K562 (cell line): ENCODE measurements around the gene SH2D4B. TPM values are rescaled to one million over a fixed set of nuclear protein-coding genes. Genes with fewer than 3 reads are reported as not detected.
A peak's percentile ranks its signal among the peaks of the same experiment; 100 is the strongest.

Source experiments
- ATAC-seq: fragments of 200-7000 bp; cut with Tn5 transposase; 3 replicates; pipeline ENCODE4 v1.9.1; 2020; ENCODE audit warnings: moderate library complexity
- BruUV-seq: library from RNA; stranded (reverse); fragments of 400-500 nt; replicated peaks from 2 replicates; lab custom pipeline; 2021; lab: Mats Ljungman, UMichigan
- CTCF ChIA-PET: fragments of 300-600 bp; formaldehyde crosslinking; extraction: SDS; loops from one replicate; lab custom pipeline; 2021; ENCODE audit warnings: low intra/inter-chr PET ratio; lab: Yijun Ruan, JAX
- POLR2A ChIA-PET: fragments of 300-600, 350-650 bp; sonication (Branson Sonifier 250); formaldehyde crosslinking; extraction: SDS; loops from one replicate; lab custom pipeline; 2021; ENCODE audit warnings: antibody characterized with exemption, inconsistent platforms; lab: Yijun Ruan, JAX
- DNase-seq, 4 experiments: peaks; one replicate each; pipeline versions ENCODE4 v3.0.0 to v3.0.0-alpha.2; 2011 to 2018; ENCODE audit warnings: low spot score in 3 of 4, mixed read lengths in 3 of 4; ENCODE audit errors: extremely low read depth in 1 of 4
- FAIRE-seq: peaks from 2 replicates; lab custom pipeline; 2011; peaks lifted over from hg19 to GRCh38; lab: Jason Lieb, UNC
- H2AFZ ChIP-seq: 2 replicates; pipeline ENCODE4 v1.6.0; 2011; ENCODE audit warnings: low read depth, low read length, control low read depth, inconsistent platforms
- H3K27ac ChIP-seq: fragments of 200-600 bp; 3 replicates; pipeline ENCODE4 v1.8.0; 2011; ENCODE audit warnings: low read depth, mild to moderate bottlenecking, control low read depth, inconsistent platforms, low read length, moderate library complexity, mixed read lengths; ENCODE audit errors: extremely low read depth
- H3K27me3 ChIP-seq, 2 experiments: fragments of 300-600 bp in 1 of 2; 2 replicates in 1 of 2; 3 replicates in 1 of 2; pipeline versions ENCODE4 v1.6.0 to v1.8.0; 2011; ENCODE audit warnings: inconsistent platforms in 2 of 2, low read length in 2 of 2, mild to moderate bottlenecking in 1 of 2, mixed read lengths in 1 of 2, moderate library complexity in 1 of 2; ENCODE audit not compliant: control insufficient read depth in 2 of 2, insufficient read depth in 2 of 2
- H3K36me3 ChIP-seq: fragments of 300-600 bp; 3 replicates; pipeline ENCODE4 v1.8.0; 2011; ENCODE audit warnings: mild to moderate bottlenecking, low read length, inconsistent platforms; ENCODE audit not compliant: control insufficient read depth, insufficient read depth
- H3K4me1 ChIP-seq, 2 experiments: fragments of 200-600 bp in 1 of 2; replicated peaks in 1 of 2; 2 replicates in 1 of 2; 3 replicates in 1 of 2; pipeline versions ENCODE4 v1.5.1 to v1.8.0; 2011; ENCODE audit warnings: inconsistent platforms in 2 of 2, low read length in 2 of 2, mild to moderate bottlenecking in 1 of 2, mixed read lengths in 1 of 2, moderate library complexity in 1 of 2; ENCODE audit not compliant: control insufficient read depth in 2 of 2, insufficient read depth in 2 of 2
- H3K4me2 ChIP-seq: 2 replicates; pipeline ENCODE4 v1.6.1; 2011; ENCODE audit warnings: low read length, control low read depth, inconsistent platforms, mixed read lengths; ENCODE audit not compliant: insufficient read depth
- H3K4me3 ChIP-seq: fragments of 200-600 bp; sonication (generic), shearing (Covaris generic); 2 replicates; pipeline ENCODE4 v1.5.1; 2016; ENCODE audit warnings: control low read depth, inconsistent platforms
- H3K79me2 ChIP-seq: fragments of 200-600 bp; 3 replicates; pipeline ENCODE4 v1.8.0; 2011; ENCODE audit warnings: low read length, inconsistent platforms; ENCODE audit not compliant: control insufficient read depth, insufficient read depth
- H3K9ac ChIP-seq, 2 experiments: 2 replicates each; pipeline versions ENCODE4 v1.6.0 to v1.6.1; 2011; ENCODE audit warnings: low read depth in 2 of 2, low read length in 2 of 2, control low read depth in 1 of 2, inconsistent platforms in 1 of 2, mild to moderate bottlenecking in 1 of 2, mixed read lengths in 1 of 2; ENCODE audit not compliant: insufficient read depth in 1 of 2
- H3K9me1 ChIP-seq: one replicate; pipeline ENCODE4 v1.6.0; 2011; ENCODE audit warnings: inconsistent platforms, mild to moderate bottlenecking, low read length, moderate library complexity; ENCODE audit not compliant: control insufficient read depth, insufficient read depth
- H3K9me3 ChIP-seq: replicated peaks from 2 replicates; pipeline ENCODE4 v1.5.1; 2011; ENCODE audit warnings: low read depth, low read length, inconsistent platforms; ENCODE audit not compliant: control insufficient read depth, insufficient read depth
- H4K20me1 ChIP-seq: replicated peaks from 2 replicates; pipeline ENCODE4 v1.6.1; 2011; ENCODE audit warnings: low read length, inconsistent platforms, mixed read lengths; ENCODE audit not compliant: control insufficient read depth, insufficient read depth
- CREM ChIP-seq: IDR thresholded peaks from 2 replicates; pipeline ENCODE4 v1.6.1; 2014; ENCODE audit warnings: antibody characterized with exemption, low read depth
- ESRRB ChIP-seq: fragments of 250-450 bp; sonication (Bioruptor Pico); IDR thresholded peaks from 2 replicates; pipeline ENCODE4 v1.5.0; 2020; ENCODE audit warnings: mild to moderate bottlenecking, moderate library complexity, borderline replicate concordance
- FOS ChIP-seq: IDR thresholded peaks from 3 replicates; pipeline ENCODE4 v1.6.1; 2011; ENCODE audit not compliant: insufficient read length; ENCODE audit errors: extremely low read depth
- ILK ChIP-seq: fragments of 450-650 bp; IDR thresholded peaks from 2 replicates; pipeline ENCODE4 v1.6.1; 2016; ENCODE audit warnings: missing genetic modification characterization, low read depth, mild to moderate bottlenecking, missing compliant biosample characterization, moderate library complexity, borderline replicate concordance
- KAT8 ChIP-seq: fragments of 450-650 bp; IDR thresholded peaks from 2 replicates; pipeline ENCODE4 v1.6.1; 2016; ENCODE audit warnings: low read depth, mild to moderate bottlenecking
- RBM34 ChIP-seq: fragments of 200-400 bp; formaldehyde crosslinking; IDR thresholded peaks from 2 replicates; pipeline ENCODE4 v1.6.1; 2018; ENCODE audit warnings: low read length, borderline replicate concordance; ENCODE audit not compliant: insufficient read depth
- ZNF263 ChIP-seq: sonication (generic); formaldehyde crosslinking; IDR thresholded peaks from 2 replicates; pipeline ENCODE4 v1.8.0; 2022; ENCODE audit warnings: mild to moderate bottlenecking, missing genetic modification reagents, borderline replicate concordance
- ZNF717 ChIP-seq: fragments of 250-450 bp; sonication (Bioruptor Pico); IDR thresholded peaks from 2 replicates; pipeline ENCODE4 v1.5.0; 2021
- WGBS: fragments of 100-300 bp; shearing (Covaris generic); methylation state at CpG from one replicate; pipeline ENCODE4 v1.1.6; 2016; ENCODE audit warnings: low coverage, mixed read lengths; ENCODE audit not compliant: insufficient coverage; ENCODE audit errors: missing lambda C conversion rate; 5-methylcytosine and 5-hydroxymethylcytosine counted together
- in situ Hi-C: fragments of 300-500 bp; cut with MboI; formaldehyde crosslinking; loops from 4 replicates; pipeline ENCODE4 v1.15.0; 2018; ENCODE audit warnings: inconsistent platforms, mixed read lengths
- intact Hi-C: fragments of 100-400 bp; cut with micrococcal nuclease; formaldehyde crosslinking; loops from 2 replicates; pipeline ENCODE4 v1.14.2; 2022
- polyA plus RNA-seq, 8 experiments: library from polyadenylated mRNA; depleted of rRNA in 4 of 8; stranded (reverse) in 5 of 8; unstranded in 3 of 8; fragments of >200 nt; fragmentation: Nextera tagmentation in 2 of 8; fragmentation: Illumina TruSeq in 1 of 8; extraction: Ambion mirVana in 2 of 8; extraction: Trizol in 1 of 8; gene quantifications; 2 replicates each; pipeline versions ENCODE4 v1.2.1 to v1.2.3, GENCODE V29; 2011 to 2014; ENCODE audit warnings: inconsistent platforms in 1 of 8, missing spikeins in 1 of 8
- total RNA-seq, 7 experiments: library from RNA; depleted of rRNA in 6 of 7; stranded (reverse); fragments of >200 nt in 6 of 7; fragmentation: Illumina TruSeq in 2 of 7; extraction: Trizol in 2 of 7; gene quantifications; 2 replicates each; pipeline versions ENCODE4 v1.2.1 to v1.2.3, GENCODE V29; 2011 to 2021; ENCODE audit warnings: low replicate concordance in 1 of 7
- TF ChIP-seq, protein P1 (sequence below): fragments of 250-450 bp; sonication (Bioruptor Pico); IDR thresholded peaks from 2 replicates; pipeline ENCODE4 v1.6.1; 2021; ENCODE audit warnings: mild to moderate bottlenecking
- TF ChIP-seq, protein P2 (sequence below): fragments of 250-450 bp; sonication (Bioruptor Pico); IDR thresholded peaks from 2 replicates; pipeline ENCODE4 v1.9.0; 2021; ENCODE audit warnings: mild to moderate bottlenecking

The SH2D4B gene
- total and polyA plus RNA-seq, 9 of the 15 experiments (the other 6 are each of a cell fraction or from before 2014, with no cell fraction given) = 0.03 to 0.14 (median 0.04) TPM; not detected in 4

DNA sequence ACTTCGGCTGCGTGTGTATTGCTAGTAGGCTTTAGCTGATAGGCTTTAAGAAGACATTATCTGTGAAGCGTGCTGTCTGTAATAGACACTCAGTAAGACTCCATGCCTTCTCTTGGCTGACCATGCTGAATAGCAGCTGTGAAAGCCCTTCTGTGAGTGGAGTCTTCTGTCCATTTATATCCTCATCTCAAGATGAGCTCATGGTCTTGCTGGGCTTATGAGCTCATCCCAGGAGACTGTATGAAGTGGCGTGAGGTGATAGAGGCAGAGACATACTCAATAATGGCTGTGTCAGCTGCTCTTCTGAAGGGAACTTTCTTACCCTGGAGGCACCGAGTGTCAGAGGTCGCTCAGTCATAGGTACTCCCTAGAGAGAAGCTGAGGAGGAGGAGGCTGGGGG is 111.5 kb downstream of the SH2D4B start:
- no peak for FAIRE-seq
- POLR2A ChIA-PET = interaction anchor here (0.6 kb wide), 1 partner anchor 952 kb away, joined by 3 read pairs; no protein-coding TSS in a partner anchor

DNA sequence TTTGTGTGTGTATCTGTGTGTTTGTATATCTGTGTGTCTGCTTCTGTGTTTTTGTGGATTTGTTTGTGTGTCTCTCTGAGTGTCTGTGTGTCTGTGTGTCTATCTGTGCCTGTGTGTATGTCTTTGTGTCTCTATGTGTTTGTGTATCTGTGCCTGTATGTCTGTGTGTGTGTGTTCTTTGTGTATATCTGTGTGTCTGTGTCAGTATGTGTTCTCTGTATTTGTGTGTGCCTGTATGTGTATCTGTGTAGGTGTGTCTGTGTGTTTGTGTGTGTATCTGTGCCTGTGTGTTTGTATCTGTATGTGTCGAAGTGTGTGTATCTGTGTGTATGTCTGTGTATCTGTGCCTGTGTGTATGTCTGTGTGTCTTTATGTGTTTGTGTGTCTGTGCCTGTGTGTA is 118.2 kb downstream of the SH2D4B start:
- H4K20me1 ChIP-seq = no peaks in the 10 kb centered on the region
- H3K4me3 ChIP-seq = no peak overlapping the region
- no peak overlapping the region for H3K9ac ChIP-seq
- CTCF ChIA-PET = no interaction called here
- POLR2A ChIA-PET = no interaction called here
- DNase-seq (no peak), FAIRE-seq (peak; percentile 60), ATAC-seq (no peak)
- no peaks in the 10 kb centered on the region for H3K4me1 ChIP-seq
- intact Hi-C loops (no loop called here), in situ Hi-C loops (no loop called here)
- H3K36me3 ChIP-seq = no peaks in the 10 kb centered on the region
- no peak overlapping the region for H3K27ac ChIP-seq
- no peak overlapping the region for H3K4me2 ChIP-seq
- 0% methylated on average over 1 of the region's 1 CpG for WGBS
- BruUV-seq = no TSS peak
- TF ChIP-seq, protein P1, sequence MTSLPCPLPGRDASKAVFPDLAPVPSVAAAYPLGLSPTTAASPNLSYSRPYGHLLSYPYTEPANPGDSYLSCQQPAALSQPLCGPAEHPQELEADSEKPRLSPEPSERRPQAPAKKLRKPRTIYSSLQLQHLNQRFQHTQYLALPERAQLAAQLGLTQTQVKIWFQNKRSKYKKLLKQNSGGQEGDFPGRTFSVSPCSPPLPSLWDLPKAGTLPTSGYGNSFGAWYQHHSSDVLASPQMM = no peak
- TF ChIP-seq, protein P2, sequence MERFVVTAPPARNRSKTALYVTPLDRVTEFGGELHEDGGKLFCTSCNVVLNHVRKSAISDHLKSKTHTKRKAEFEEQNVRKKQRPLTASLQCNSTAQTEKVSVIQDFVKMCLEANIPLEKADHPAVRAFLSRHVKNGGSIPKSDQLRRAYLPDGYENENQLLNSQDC (CRISPR knock-in tag) = no peak
- TF ChIP-seq FOS (no peak), ILK (no peak), RBM34 (no peak), CREM (no peak)
- H3K79me2 ChIP-seq = no peaks in the 10 kb centered on the region
- H3K9me3 ChIP-seq = no peaks in the 10 kb centered on the region; the same call in 1 of the 2 replicates
- no peak overlapping the region for H2AFZ ChIP-seq
- peaks cover 0 to 32% of the 10 kb centered on the region in 2 experiments; a peak in 2 of 5 replicates for H3K27me3 ChIP-seq
- no peaks in the 10 kb centered on the region for H3K9me1 ChIP-seq

More for the DNA sequence above, 111.5 kb downstream of the SH2D4B start:
- ATAC-seq (peak; percentile 25; the same call in 2 of the 3 replicates), DNase-seq (no peak)
- CTCF ChIA-PET = no interaction called here
- Histone ChIP-seq H3K27ac (no peak overlapping the region), H4K20me1 (no peaks in the 10 kb centered on the region), H3K9ac (no peak overlapping the region), H2AFZ (no peak overlapping the region), H3K79me2 (no peaks in the 10 kb centered on the region), H3K4me1 (no peaks in the 10 kb centered on the region), H3K36me3 (no peaks in the 10 kb centered on the region), H3K27me3 (peaks cover 11 to 30% of the 10 kb centered on the region in 2 experiments; a peak in 4 of 5 replicates), H3K9me3 (no peaks in the 10 kb centered on the region), H3K4me3 (no peak overlapping the region), H3K9me1 (no peaks in the 10 kb centered on the region), H3K4me2 (no peak overlapping the region)
- in situ Hi-C loops = no loop called here
- TF ChIP-seq ESRRB (CRISPR knock-in tag) (no peak), KAT8 (no peak), ZNF717 (no peak), ZNF263 (no peak)
- WGBS = 1% methylated on average over 6 of the region's 6 CpGs
- intact Hi-C loops = no loop called here
- no TSS peak for BruUV-seq
